Measurements from ENCODE around the gene GALNT16.

The GALNT16 gene

DNA sequence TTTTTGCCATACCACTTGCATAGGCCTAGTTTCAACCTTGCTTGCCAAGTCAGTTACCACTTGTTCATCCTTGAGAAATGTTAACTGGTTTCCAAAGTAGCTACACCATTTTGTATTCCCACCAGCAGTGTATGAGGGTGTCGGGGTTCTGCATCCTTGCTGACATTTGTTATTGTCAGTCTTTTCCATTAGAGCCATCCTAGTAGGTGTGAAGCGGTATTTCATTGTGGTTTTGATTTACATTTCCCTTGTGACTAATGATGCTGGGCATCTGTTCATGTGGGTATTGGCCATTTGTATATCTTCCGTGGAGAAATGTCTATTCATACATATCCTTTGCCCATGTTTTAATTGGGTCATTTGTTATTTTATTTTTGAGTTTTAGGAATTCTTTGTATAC, 27.6 kb upstream of the GALNT16 start:
- no peak overlapping the region for H3K4me3 ChIP-seq (replicated peaks; ENCODE audit: low read depth, low read length)
- no peak for TF ChIP-seq CTCF (IDR thresholded peaks at IDR 0.05; ENCODE audit: low read length, missing control alignments)
- DNase-seq (ENCODE audit: low read depth) = no peak

DNA sequence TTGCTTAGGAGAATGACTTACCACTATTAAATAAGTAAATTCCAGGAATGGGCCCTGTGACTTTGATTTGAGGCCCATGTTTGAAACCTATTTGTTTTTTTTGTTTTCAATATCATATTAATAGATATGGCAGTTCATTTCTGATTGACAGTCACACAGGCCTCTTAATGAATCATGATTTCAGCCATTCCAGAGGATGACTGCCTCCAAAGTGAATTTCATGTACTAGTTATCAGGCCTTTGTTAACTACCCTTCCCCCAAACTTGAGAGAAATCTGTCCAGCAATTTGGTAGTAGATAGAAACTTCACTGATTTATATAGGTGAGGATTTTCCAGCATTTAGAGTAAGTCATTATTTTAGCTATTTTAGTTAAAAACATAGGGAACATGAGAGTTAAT, 25.9 kb upstream of the GALNT16 start:
- TF ChIP-seq CTCF (IDR thresholded peaks at IDR 0.05; ENCODE audit: low read length, missing control alignments) = no peak
- no peak overlapping the region for H3K4me3 ChIP-seq (replicated peaks; ENCODE audit: low read depth, low read length)
- DNase-seq (ENCODE audit: low read depth) = no peak

DNA sequence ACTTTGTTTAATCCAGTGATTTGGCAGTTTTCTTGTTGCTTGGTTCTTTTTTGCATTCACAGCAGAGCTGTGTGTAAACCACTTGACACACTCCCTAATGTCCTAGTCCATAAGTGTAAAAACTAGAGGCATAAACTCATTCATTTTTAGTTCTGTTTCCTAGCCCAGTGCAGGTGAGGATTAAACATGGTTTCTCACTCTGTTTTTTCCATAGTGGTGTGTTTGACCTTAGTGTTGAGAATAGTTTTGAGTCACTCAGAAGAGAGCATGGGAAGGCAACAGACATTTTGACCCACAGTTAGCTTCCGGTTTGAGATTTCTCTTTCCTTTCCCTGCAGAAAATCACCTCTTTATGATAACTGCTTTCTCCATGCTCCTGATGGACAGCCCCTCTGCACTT, 24.2 kb upstream of the GALNT16 start:
- H3K4me3 ChIP-seq (replicated peaks; ENCODE audit: low read depth, low read length) = no peak overlapping the region
- TF ChIP-seq CTCF (IDR thresholded peaks at IDR 0.05; ENCODE audit: low read length, missing control alignments) = no peak
- no peak for DNase-seq (ENCODE audit: low read depth)

- DNase-seq (ENCODE audit: low read depth) = no peak
- TF ChIP-seq CTCF (IDR thresholded peaks at IDR 0.05; ENCODE audit: low read length, missing control alignments) = no peak
- no peak overlapping the region for H3K4me3 ChIP-seq (replicated peaks; ENCODE audit: low read depth, low read length)
Measured at GRCh38 chr14:69237142-69237541, 22.8 kb upstream of the GALNT16 start.

DNA sequence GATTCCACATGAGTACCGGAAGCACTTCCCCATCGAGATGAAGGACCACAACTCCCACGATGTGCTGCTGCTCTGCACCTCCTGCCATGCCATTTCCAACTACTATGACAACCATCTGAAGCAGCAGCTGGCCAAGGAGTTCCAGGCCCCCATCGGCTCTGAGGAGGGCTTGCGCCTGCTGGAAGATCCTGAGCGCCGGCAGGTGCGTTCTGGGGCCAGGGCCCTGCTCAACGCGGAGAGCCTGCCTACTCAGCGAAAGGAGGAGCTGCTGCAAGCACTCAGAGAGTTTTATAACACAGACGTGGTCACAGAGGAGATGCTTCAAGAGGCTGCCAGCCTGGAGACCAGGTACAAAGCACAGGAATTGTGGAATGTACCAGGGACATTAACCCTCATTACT, 22.4 kb upstream of the GALNT16 start:
- H3K4me3 ChIP-seq (replicated peaks; ENCODE audit: low read depth, low read length) = no peak overlapping the region
- DNase-seq (ENCODE audit: low read depth) = no peak
- TF ChIP-seq CTCF (IDR thresholded peaks at IDR 0.05; ENCODE audit: low read length, missing control alignments) = no peak

DNA sequence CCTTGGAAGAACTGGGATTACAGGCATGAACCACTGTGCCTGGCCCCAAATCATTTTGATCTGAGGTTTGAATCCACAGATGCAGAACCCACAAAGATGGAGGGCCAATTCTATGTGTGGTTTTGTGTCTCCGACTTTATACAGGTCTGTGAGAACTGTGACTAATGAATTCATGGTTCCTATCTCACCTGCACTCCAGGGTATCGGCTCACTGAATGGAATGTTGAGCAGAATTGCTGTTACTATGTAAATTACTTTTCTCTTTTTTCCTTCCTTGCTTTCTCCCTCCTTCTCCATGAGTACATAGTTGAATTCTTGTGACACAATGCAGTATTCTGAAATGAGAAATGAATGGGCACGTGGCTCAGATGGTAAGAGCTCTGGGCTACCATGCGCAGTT, 21.1 kb upstream of the GALNT16 start:
- no peak for TF ChIP-seq CTCF (IDR thresholded peaks at IDR 0.05; ENCODE audit: low read length, missing control alignments)
- no peak for DNase-seq (ENCODE audit: low read depth)
- H3K4me3 ChIP-seq (replicated peaks; ENCODE audit: low read depth, low read length) = no peak overlapping the region

DNA sequence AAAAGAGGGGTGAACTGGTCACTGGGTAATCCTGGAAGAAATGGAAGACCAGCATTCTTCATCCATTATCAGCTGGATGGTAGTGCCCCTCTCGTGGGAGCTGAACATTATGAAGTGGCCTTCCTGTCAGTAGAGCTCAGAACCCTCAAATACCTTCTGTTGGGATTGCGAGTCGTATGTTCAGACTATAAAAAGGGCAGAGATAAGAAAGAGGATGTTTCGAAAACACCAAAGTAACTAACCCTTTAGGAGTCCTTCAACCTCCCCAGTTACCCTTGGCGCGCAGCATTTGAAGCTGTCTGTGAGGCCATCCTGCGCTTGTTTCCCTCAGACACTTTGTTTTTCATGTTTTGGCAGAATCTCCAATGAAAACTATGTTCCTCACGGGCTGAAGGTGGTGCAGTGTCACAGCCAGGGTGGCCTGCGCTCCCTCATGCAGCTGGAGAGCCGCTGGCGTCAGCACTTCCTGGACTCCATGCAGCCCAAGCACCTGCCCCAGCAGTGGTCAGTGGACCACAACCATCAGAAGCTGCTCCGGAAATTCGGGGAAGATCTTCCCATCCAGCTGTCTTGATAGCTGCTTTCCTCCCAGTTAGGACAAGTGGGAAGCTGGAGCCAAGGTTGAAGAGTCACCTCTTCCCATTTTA, 19.3 kb upstream of the GALNT16 start:
- DNase-seq (ENCODE audit: low read depth) = no peak
- TF ChIP-seq CTCF (IDR thresholded peaks at IDR 0.05; ENCODE audit: low read length, missing control alignments) = no peak
- no peak overlapping the region for H3K4me3 ChIP-seq (replicated peaks; ENCODE audit: low read depth, low read length)

Data from fibroblast of pulmonary artery (primary cell).